Measurements from ENCODE around the gene IL1RN.

Gene IL1RN

GRCh38 chr2:113175042-113175628, 47.7 kb downstream of the IL1RN start:
- DNase-seq = peak; percentile 36

- no peak for DNase-seq
Observed at GRCh38 chr2:113175736-113176695, 48.6 kb downstream of the IL1RN start.

- DNase-seq = no peak
Observed at GRCh38 chr2:113176696-113177355, 49.4 kb downstream of the IL1RN start.

GRCh38 chr2:113178069-113178746, 50.8 kb downstream of the IL1RN start:
- no peak for DNase-seq

GRCh38 chr2:113178891-113179290, 51.5 kb downstream of the IL1RN start:
- DNase-seq = no peak

- DNase-seq = no peak
Observed at GRCh38 chr2:113179446-113180045, 52.1 kb downstream of the IL1RN start.

GRCh38 chr2:113180131-113180946, 52.9 kb downstream of the IL1RN start:
- DNase-seq = no peak

- DNase-seq = no peak
Observed at GRCh38 chr2:113181258-113182051, 54.1 kb downstream of the IL1RN start.

- no peak for DNase-seq
Observed at GRCh38 chr2:113182471-113183260, 55.3 kb downstream of the IL1RN start.

- no peak for DNase-seq
Observed at GRCh38 chr2:113183264-113183663, 55.9 kb downstream of the IL1RN start.

Measured in NCI-H526 treated with DMSO at 0.1 percent for 48 hours (cell line).